OCI-LY1 (cell line): Measurements from ENCODE around the gene ETV1.

ENCODE experiments used
- CTCF ChIP-seq: fragments of 200-600 bp; sonication (generic), shearing (Covaris generic); IDR thresholded peaks from 2 replicates; pipeline ENCODE4 v1.5.1; 2017; ENCODE audit warnings: mild to moderate bottlenecking, antibody characterized with exemption, low read length, moderate library complexity, mixed read lengths
- EZH2 ChIP-seq: fragments of 200-600 bp; sonication (generic), shearing (Covaris generic); IDR thresholded peaks from 2 replicates; pipeline ENCODE4 v1.8.0; 2017; ENCODE audit warnings: borderline replicate concordance, mixed run types, mild to moderate bottlenecking, antibody characterized with exemption, low read length, moderate library complexity, mixed read lengths

- TF ChIP-seq CTCF (no peak), EZH2 (no peak)
Measured at GRCh38 chr7:14016950-14017349, 27.5 kb upstream of the ETV1 start.
